ENCODE data around the gene NT5DC1.

GRCh38 chr6:116165596-116165995 lies 64.9 kb downstream of the NT5DC1 start:
- TF ChIP-seq CTCF (IDR thresholded peaks at IDR 0.05; ENCODE audit: insufficient read depth, low read depth, low read length): no peak
- TF ChIP-seq EZH2 (IDR thresholded peaks at IDR 0.05; ENCODE audit: insufficient read depth, low read length): no peak

Measured in astrocyte (in vitro differentiated cells and primary cell).